WTC11 (cell line): ENCODE results near the gene TMEM190. TPM values are rescaled to one million over a fixed set of nuclear protein-coding genes. Genes with fewer than 3 reads are reported as not detected.

ENCODE experiments used
- ATAC-seq: fragments of 200-7000 bp; cut with Tn5 transposase; 2 replicates; pipeline ENCODE4 v1.10.0; 2021; ENCODE audit warnings: mild to moderate bottlenecking, moderate library complexity
- CTCF ChIA-PET: fragments of 300-600 bp; sonication (Branson Sonifier 250); formaldehyde crosslinking; loops from one replicate; lab custom pipeline; 2021; ENCODE audit warnings: antibody characterized with exemption; lab: Charles Lee
- POLR2A ChIA-PET: fragments of 350-600 bp; sonication (Branson Sonifier 250); formaldehyde crosslinking; loops from one replicate; lab custom pipeline; 2021; ENCODE audit warnings: antibody characterized with exemption; lab: Charles Lee
- DNase-seq: peaks from one replicate; pipeline ENCODE4 v3.0.0; 2021; ENCODE audit warnings: low spot score
- H3K27ac Mint-ChIP-seq: 2 replicates; pipeline ENCODE4 v1.8.0; 2021; ENCODE audit warnings: mixed read lengths
- H3K27me3 Mint-ChIP-seq: 2 replicates; pipeline ENCODE4 v1.8.0; 2021; ENCODE audit warnings: low read depth, mild to moderate bottlenecking, moderate library complexity, mixed read lengths
- H3K36me3 Mint-ChIP-seq: 2 replicates; pipeline ENCODE4 v1.8.0; 2021; ENCODE audit warnings: mixed read lengths
- H3K4me1 Mint-ChIP-seq: 2 replicates; pipeline ENCODE4 v1.8.0; 2022; ENCODE audit warnings: mixed read lengths
- H3K4me3 Mint-ChIP-seq: 2 replicates; pipeline ENCODE4 v1.8.0; 2021; ENCODE audit warnings: mild to moderate bottlenecking, moderate library complexity, mixed read lengths
- H3K9me3 Mint-ChIP-seq: 2 replicates; pipeline ENCODE4 v1.8.0; 2021; ENCODE audit warnings: mixed read lengths
- ARID4B ChIP-seq: sonication (generic); formaldehyde crosslinking; IDR thresholded peaks from 2 replicates; pipeline ENCODE4 v1.8.0; 2023; ENCODE audit warnings: missing genetic modification reagents, mild to moderate bottlenecking, borderline replicate concordance
- CREB1 ChIP-seq: sonication (generic); formaldehyde crosslinking; IDR thresholded peaks from 2 replicates; pipeline ENCODE4 v1.8.0; 2023; ENCODE audit warnings: mild to moderate bottlenecking, missing genetic modification reagents
- EMX1 ChIP-seq: fragments of 250-450 bp; sonication (Bioruptor Pico); IDR thresholded peaks from 2 replicates; pipeline ENCODE4 v1.8.0; 2021; ENCODE audit warnings: mild to moderate bottlenecking
- ETV6 ChIP-seq: sonication (generic); formaldehyde crosslinking; IDR thresholded peaks from 2 replicates; pipeline ENCODE4 v1.8.1; 2022; ENCODE audit warnings: mild to moderate bottlenecking, missing genetic modification reagents
- FOXJ3 ChIP-seq: sonication (generic); formaldehyde crosslinking; IDR thresholded peaks from 2 replicates; pipeline ENCODE4 v1.9.0; 2021; ENCODE audit warnings: missing genetic modification reagents, mild to moderate bottlenecking, borderline replicate concordance
- FOXP1 ChIP-seq: sonication (generic); formaldehyde crosslinking; IDR thresholded peaks from 2 replicates; pipeline ENCODE4 v1.8.0; 2022; ENCODE audit warnings: missing genetic modification reagents, mild to moderate bottlenecking, moderate library complexity, borderline replicate concordance
- FOXP4 ChIP-seq: sonication (generic); formaldehyde crosslinking; IDR thresholded peaks from 2 replicates; pipeline ENCODE4 v1.8.0; 2022; ENCODE audit warnings: mild to moderate bottlenecking, missing genetic modification reagents
- GRHL2 ChIP-seq: fragments of 250-450 bp; sonication (Bioruptor Pico); IDR thresholded peaks from 2 replicates; pipeline ENCODE4 v1.8.0; 2022; ENCODE audit warnings: mild to moderate bottlenecking, moderate library complexity; ENCODE audit not compliant: insufficient replicate concordance, severe bottlenecking
- HMGA2 ChIP-seq: fragments of 250-450 bp; sonication (Bioruptor Pico); IDR thresholded peaks from 2 replicates; pipeline ENCODE4 v1.4.0; 2021; ENCODE audit warnings: mild to moderate bottlenecking, moderate library complexity
- IRF2 ChIP-seq: sonication (generic); formaldehyde crosslinking; IDR thresholded peaks from 2 replicates; pipeline ENCODE4 v1.8.0; 2022; ENCODE audit warnings: low read depth, missing genetic modification reagents, borderline replicate concordance
- JAZF1 ChIP-seq: fragments of 250-450 bp; sonication (Bioruptor Pico); IDR thresholded peaks from 2 replicates; pipeline ENCODE4 v1.9.0; 2021; ENCODE audit warnings: moderate library complexity, mild to moderate bottlenecking, inconsistent platforms
- MYBL2 ChIP-seq: sonication (generic); formaldehyde crosslinking; IDR thresholded peaks from 2 replicates; pipeline ENCODE4 v1.8.1; 2023; ENCODE audit warnings: mild to moderate bottlenecking, moderate library complexity, missing genetic modification reagents
- RELA ChIP-seq: sonication (generic); formaldehyde crosslinking; IDR thresholded peaks from 2 replicates; pipeline ENCODE4 v1.8.1; 2022; ENCODE audit warnings: missing genetic modification reagents, mild to moderate bottlenecking, borderline replicate concordance
- SP1 ChIP-seq: sonication (generic); formaldehyde crosslinking; conservative IDR thresholded peaks from 2 replicates; pipeline ENCODE4 v1.8.1; 2022; ENCODE audit warnings: missing genetic modification reagents
- TEAD1 ChIP-seq: sonication (generic); formaldehyde crosslinking; IDR thresholded peaks from 2 replicates; pipeline ENCODE4 v1.8.0; 2022; ENCODE audit warnings: mild to moderate bottlenecking, missing genetic modification reagents
- ZBTB43 ChIP-seq: sonication (generic); formaldehyde crosslinking; IDR thresholded peaks from 2 replicates; pipeline ENCODE4 v1.8.1; 2023; ENCODE audit warnings: mild to moderate bottlenecking, missing genetic modification reagents
- ZNF263 ChIP-seq: sonication (generic); formaldehyde crosslinking; IDR thresholded peaks from 2 replicates; pipeline ENCODE4 v1.8.1; 2022; ENCODE audit warnings: low read depth, mild to moderate bottlenecking, moderate library complexity, missing genetic modification reagents
- ZNF396 ChIP-seq: fragments of 250-450 bp; sonication (Bioruptor Pico); IDR thresholded peaks from 2 replicates; pipeline ENCODE4 v1.8.0; 2021; ENCODE audit warnings: mild to moderate bottlenecking, moderate library complexity, borderline replicate concordance
- ZNF425 ChIP-seq: fragments of 250-450 bp; sonication (Bioruptor Pico); conservative IDR thresholded peaks from 2 replicates; pipeline ENCODE4 v1.9.0; 2021; ENCODE audit warnings: mild to moderate bottlenecking
- ZSCAN18 ChIP-seq: fragments of 250-450 bp; sonication (Bioruptor Pico); IDR thresholded peaks from 2 replicates; pipeline ENCODE4 v2.1.2; 2022; ENCODE audit warnings: mild to moderate bottlenecking, moderate library complexity
- total RNA-seq: library from RNA; stranded (reverse); gene quantifications from 3 replicates; pipeline ENCODE4 v1.2.3, GENCODE V29; 2021

Gene TMEM190
- total RNA-seq, 1 experiment from 2014 or later: 0.33 TPM

GRCh38 chr19:55379174-55379573 lies 2.5 kb downstream of the TMEM190 start:
- Mint-ChIP-seq H3K4me3 (no peak overlapping the region), H3K27me3 (peaks cover 58% of the 10 kb centered on the region), H3K27ac (peak overlapping the region; percentile 65; the same call in 1 of the 2 replicates), H3K4me1 (peaks cover 34% of the 10 kb centered on the region), H3K9me3 (no peaks in the 10 kb centered on the region), H3K36me3 (no peaks in the 10 kb centered on the region)
- TF ChIP-seq FOXP1 (CRISPR knock-in tag) (no peak), ARID4B (CRISPR knock-in tag) (no peak), GRHL2 (CRISPR knock-in tag) (no peak), ZNF425 (no peak), IRF2 (CRISPR knock-in tag) (no peak), RELA (CRISPR knock-in tag) (no peak), MYBL2 (CRISPR knock-in tag) (no peak), ETV6 (CRISPR knock-in tag) (no peak), ZNF396 (no peak), CREB1 (CRISPR knock-in tag) (no peak), ZSCAN18 (CRISPR knock-in tag) (no peak), JAZF1 (no peak), HMGA2 (no peak), TEAD1 (no peak), ZBTB43 (CRISPR knock-in tag) (no peak)
- ChIA-PET CTCF (interaction anchor here (1.5 kb wide), 1 partner anchor 40 kb away, joined by 3 read pairs; the partner anchor contains the start of gene KMT5C), POLR2A (no interaction called here)
- DNase-seq (no peak), ATAC-seq (no peak)

GRCh38 chr19:55382013-55382412 lies 5.4 kb downstream of the TMEM190 start:
- Mint-ChIP-seq H3K9me3 (no peaks in the 10 kb centered on the region), H3K27me3 (peaks cover 41% of the 10 kb centered on the region), H3K36me3 (peaks cover 13% of the 10 kb centered on the region), H3K27ac (no peak overlapping the region), H3K4me1 (peaks cover 28% of the 10 kb centered on the region), H3K4me3 (peak overlapping the region; percentile 47; the same call in 1 of the 2 replicates)
- ChIA-PET CTCF (interaction anchor here (0.8 to 2.8 kb wide), 2 partner anchors 10 to 80 kb away, joined by 3 to 26 read pairs; no protein-coding TSS in a partner anchor), POLR2A (interaction anchor here (2.1 kb wide), 1 partner anchor 41 kb away, joined by 6 read pairs; no protein-coding TSS in a partner anchor)
- DNase-seq: no peak
- ATAC-seq: no peak
- TF ChIP-seq ARID4B (CRISPR knock-in tag): no peak
- TF ChIP-seq FOXP4: no peak
- no peak for TF ChIP-seq ZNF263 (CRISPR knock-in tag)
- TF ChIP-seq SP1 (CRISPR knock-in tag): no peak
- no peak for TF ChIP-seq FOXJ3
- no peak for TF ChIP-seq EMX1 (CRISPR knock-in tag)
